LNCAP (cell line): ENCODE data around the gene LIPC.

Experiments used
- TF ChIP-seq, protein P1 (sequence below): fragments of 450-650 bp; IDR thresholded peaks from 2 replicates; pipeline ENCODE4 v1.5.1; 2017; ENCODE audit warnings: mild to moderate bottlenecking

LIPC gene

DNA sequence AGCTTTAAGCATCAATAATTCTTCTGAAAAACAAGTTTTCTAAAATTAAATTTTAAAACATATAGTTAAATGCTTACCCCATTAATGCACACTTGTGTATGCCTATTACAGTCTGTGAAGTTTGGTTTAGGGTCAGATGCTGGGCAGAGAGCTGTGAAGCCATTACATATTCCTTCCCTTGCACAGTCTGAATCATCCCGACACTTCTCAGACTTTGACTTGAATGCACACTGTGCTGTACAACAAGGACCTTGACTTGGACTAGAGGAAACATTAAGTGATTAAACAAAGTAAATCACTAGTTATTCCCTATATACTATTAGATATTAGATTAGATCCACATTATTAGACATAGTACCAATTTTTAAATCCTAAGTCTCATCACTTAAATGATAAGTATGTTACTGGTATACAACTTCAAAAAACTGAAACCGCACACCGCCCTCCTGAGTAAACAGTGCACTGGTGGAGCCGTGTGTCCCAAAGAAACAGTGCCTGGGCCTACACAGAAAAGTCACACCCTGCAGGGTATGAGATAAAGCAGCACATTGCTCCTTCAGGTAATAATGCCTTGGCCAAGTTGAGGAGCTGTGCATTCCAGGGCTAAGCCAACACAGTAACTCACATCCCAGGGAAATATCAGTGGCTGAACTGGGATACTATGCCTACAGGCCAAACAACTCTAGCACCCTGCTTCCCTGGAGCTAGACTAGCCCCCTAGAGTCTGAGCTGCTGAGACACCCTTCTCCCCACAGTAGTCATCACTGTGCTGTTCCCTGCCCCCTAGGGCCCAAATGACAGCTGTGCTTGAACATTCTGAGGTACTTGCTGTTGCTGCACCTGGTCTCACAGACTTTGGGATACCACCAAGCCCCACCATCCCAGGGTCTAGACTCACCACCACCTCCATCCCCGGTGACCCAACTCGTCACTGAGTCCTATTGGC, 180.2 kb downstream of the LIPC start:
- TF ChIP-seq, protein P1, sequence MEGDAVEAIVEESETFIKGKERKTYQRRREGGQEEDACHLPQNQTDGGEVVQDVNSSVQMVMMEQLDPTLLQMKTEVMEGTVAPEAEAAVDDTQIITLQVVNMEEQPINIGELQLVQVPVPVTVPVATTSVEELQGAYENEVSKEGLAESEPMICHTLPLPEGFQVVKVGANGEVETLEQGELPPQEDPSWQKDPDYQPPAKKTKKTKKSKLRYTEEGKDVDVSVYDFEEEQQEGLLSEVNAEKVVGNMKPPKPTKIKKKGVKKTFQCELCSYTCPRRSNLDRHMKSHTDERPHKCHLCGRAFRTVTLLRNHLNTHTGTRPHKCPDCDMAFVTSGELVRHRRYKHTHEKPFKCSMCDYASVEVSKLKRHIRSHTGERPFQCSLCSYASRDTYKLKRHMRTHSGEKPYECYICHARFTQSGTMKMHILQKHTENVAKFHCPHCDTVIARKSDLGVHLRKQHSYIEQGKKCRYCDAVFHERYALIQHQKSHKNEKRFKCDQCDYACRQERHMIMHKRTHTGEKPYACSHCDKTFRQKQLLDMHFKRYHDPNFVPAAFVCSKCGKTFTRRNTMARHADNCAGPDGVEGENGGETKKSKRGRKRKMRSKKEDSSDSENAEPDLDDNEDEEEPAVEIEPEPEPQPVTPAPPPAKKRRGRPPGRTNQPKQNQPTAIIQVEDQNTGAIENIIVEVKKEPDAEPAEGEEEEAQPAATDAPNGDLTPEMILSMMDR, result no peak

- TF ChIP-seq, protein P1, result no peak
Measured at GRCh38 chr15:58616171-58616570, 184.4 kb downstream of the LIPC start.
